DOHH2 (cell line): ENCODE data around the gene CCNO.
A peak's percentile ranks its signal among the peaks of the same experiment; 100 is the strongest.

Experiments
- CTCF ChIP-seq: fragments of 200-600 bp; sonication (generic); IDR thresholded peaks from one replicate; pipeline ENCODE4 v1.5.1; 2014; ENCODE audit warnings: antibody characterized with exemption, mild to moderate bottlenecking, low read depth, low read length; ENCODE audit not compliant: poor library complexity, severe bottlenecking
- EZH2phosphoT487 ChIP-seq: fragments of 200-600 bp; sonication (generic); IDR thresholded peaks from 2 replicates; pipeline ENCODE4 v1.6.1; 2017; ENCODE audit warnings: borderline replicate concordance, mild to moderate bottlenecking, antibody characterized with exemption, low read length, moderate library complexity, mixed read lengths

- TF ChIP-seq CTCF: peak; percentile 90
- no peak for TF ChIP-seq EZH2phosphoT487
These were observed 7.1 kb downstream of the CCNO start for GRCh38 chr5:55226027-55226933.
